Natural killer cell (primary cell): Measurements from ENCODE around the gene LYPD6. TPM values are rescaled to one million over a fixed set of nuclear protein-coding genes. Genes with fewer than 3 reads are reported as not detected.

Source experiments
- ATAC-seq, 3 donors: fragments of 150-1000 bp in 2 of 3; fragments of 200-7000 bp in 1 of 3; cut with Tn5 transposase; 1 replicate in 1 of 3; 2 replicates in 2 of 3; pipeline ENCODE4 v1.10.0; 2021; ENCODE audit warnings: mild to moderate bottlenecking in 2 of 3, moderate library complexity in 2 of 3
- DNase-seq, 2 donors: peaks; one replicate each; pipeline versions ENCODE4 v3.0.0 to v3.0.0-alpha.2; 2013 to 2021; ENCODE audit warnings: mixed read lengths in 1 of 2
- H3K27ac ChIP-seq: one replicate; pipeline ENCODE4 v1.5.1; 2013; ENCODE audit warnings: mild to moderate bottlenecking, low read length
- H3K27me3 ChIP-seq: one replicate; pipeline ENCODE4 v1.6.1; 2013; ENCODE audit warnings: low read length; ENCODE audit not compliant: control insufficient read depth, insufficient read depth
- H3K36me3 ChIP-seq: one replicate; pipeline ENCODE4 v1.6.1; 2013; ENCODE audit warnings: low read length; ENCODE audit not compliant: control insufficient read depth, insufficient read depth
- H3K4me1 ChIP-seq: one replicate; pipeline ENCODE4 v1.6.1; 2013; ENCODE audit warnings: low read length; ENCODE audit not compliant: control insufficient read depth, insufficient read depth
- H3K4me3 ChIP-seq: one replicate; pipeline ENCODE4 v1.5.1; 2013; ENCODE audit warnings: low read length
- H3K9me3 ChIP-seq: one replicate; pipeline ENCODE4 v1.6.1; 2013; ENCODE audit warnings: low read length; ENCODE audit not compliant: control insufficient read depth, insufficient read depth
- H3K27ac Mint-ChIP-seq, 2 donors: one replicate each; pipeline ENCODE4 v1.8.0; 2022; ENCODE audit warnings: mild to moderate bottlenecking in 2 of 2, mixed read lengths in 2 of 2, moderate library complexity in 1 of 2
- H3K27me3 Mint-ChIP-seq, 2 donors: one replicate each; pipeline ENCODE4 v1.8.0; 2022; ENCODE audit warnings: low read depth in 2 of 2, mixed read lengths in 2 of 2
- H3K36me3 Mint-ChIP-seq: one replicate; pipeline ENCODE4 v1.8.0; 2022; ENCODE audit warnings: mixed read lengths
- H3K4me1 Mint-ChIP-seq, 2 donors: one replicate each; pipeline ENCODE4 v1.8.0; 2022; ENCODE audit warnings: mixed read lengths in 2 of 2
- H3K4me3 Mint-ChIP-seq: one replicate; pipeline ENCODE4 v1.8.0; 2022; ENCODE audit warnings: mild to moderate bottlenecking, moderate library complexity, mixed read lengths
- H3K9me3 Mint-ChIP-seq, 2 donors: one replicate each; pipeline ENCODE4 v1.8.0; 2022; ENCODE audit warnings: mixed read lengths in 2 of 2
- WGBS: methylation state at CpG from one replicate; pipeline ENCODE4 v1.1.7; 2013; ENCODE audit warnings: missing lambda C conversion rate; ENCODE audit not compliant: insufficient coverage; 5-methylcytosine and 5-hydroxymethylcytosine counted together
- intact Hi-C: fragments of 100-400 bp; cut with micrococcal nuclease; formaldehyde crosslinking; loops from one replicate; pipeline ENCODE4 v1.14.2; 2022
- total RNA-seq, 4 donors: library from RNA; stranded (reverse); fragments of 120-200 nt in 1 of 4; gene quantifications; one replicate each; pipeline versions ENCODE4 v1.2.3 to v1.2.4, GENCODE V29; 2013 to 2022
- TF ChIP-seq, protein P1 (sequence below): fragments of 200-600 bp; IDR thresholded peaks from one replicate; pipeline ENCODE4 v1.8.0; 2022; ENCODE audit warnings: antibody characterized with exemption

LYPD6 gene
- total RNA-seq, 3 donors from 2014 or later (not counting 1 experiment from before 2014, with no cell fraction given), result not detected

- WGBS, result 71% methylated on average over 1 of the region's 2 CpGs
- H3K36me3 Mint-ChIP-seq, result peaks cover 8% of the 10 kb centered on the region
- intact Hi-C loops, result no loop called here
- H3K4me1 Mint-ChIP-seq, result peaks cover 0 to 6% of the 10 kb centered on the region in 2 donors
- H3K27me3 Mint-ChIP-seq, result peaks cover 36 to 46% of the 10 kb centered on the region in 2 donors
- TF ChIP-seq, protein P1, sequence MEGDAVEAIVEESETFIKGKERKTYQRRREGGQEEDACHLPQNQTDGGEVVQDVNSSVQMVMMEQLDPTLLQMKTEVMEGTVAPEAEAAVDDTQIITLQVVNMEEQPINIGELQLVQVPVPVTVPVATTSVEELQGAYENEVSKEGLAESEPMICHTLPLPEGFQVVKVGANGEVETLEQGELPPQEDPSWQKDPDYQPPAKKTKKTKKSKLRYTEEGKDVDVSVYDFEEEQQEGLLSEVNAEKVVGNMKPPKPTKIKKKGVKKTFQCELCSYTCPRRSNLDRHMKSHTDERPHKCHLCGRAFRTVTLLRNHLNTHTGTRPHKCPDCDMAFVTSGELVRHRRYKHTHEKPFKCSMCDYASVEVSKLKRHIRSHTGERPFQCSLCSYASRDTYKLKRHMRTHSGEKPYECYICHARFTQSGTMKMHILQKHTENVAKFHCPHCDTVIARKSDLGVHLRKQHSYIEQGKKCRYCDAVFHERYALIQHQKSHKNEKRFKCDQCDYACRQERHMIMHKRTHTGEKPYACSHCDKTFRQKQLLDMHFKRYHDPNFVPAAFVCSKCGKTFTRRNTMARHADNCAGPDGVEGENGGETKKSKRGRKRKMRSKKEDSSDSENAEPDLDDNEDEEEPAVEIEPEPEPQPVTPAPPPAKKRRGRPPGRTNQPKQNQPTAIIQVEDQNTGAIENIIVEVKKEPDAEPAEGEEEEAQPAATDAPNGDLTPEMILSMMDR, result no peak
- ATAC-seq, result no peak
- peaks cover 4% of the 10 kb centered on the region in 2 donors for H3K9me3 Mint-ChIP-seq
- Histone ChIP-seq H3K4me3 (no peak overlapping the region), H3K4me1 (peaks cover 10% of the 10 kb centered on the region), H3K36me3 (no peaks in the 10 kb centered on the region), H3K27me3 (peaks cover 24% of the 10 kb centered on the region), H3K27ac (no peak overlapping the region), H3K9me3 (no peaks in the 10 kb centered on the region)
- DNase-seq, result no peak
- H3K4me3 Mint-ChIP-seq, result no peak overlapping the region
- H3K27ac Mint-ChIP-seq, result no peak overlapping the region
These were observed 2.0 kb downstream of the LYPD6 start for GRCh38 chr2:149332364-149332763.

DNA sequence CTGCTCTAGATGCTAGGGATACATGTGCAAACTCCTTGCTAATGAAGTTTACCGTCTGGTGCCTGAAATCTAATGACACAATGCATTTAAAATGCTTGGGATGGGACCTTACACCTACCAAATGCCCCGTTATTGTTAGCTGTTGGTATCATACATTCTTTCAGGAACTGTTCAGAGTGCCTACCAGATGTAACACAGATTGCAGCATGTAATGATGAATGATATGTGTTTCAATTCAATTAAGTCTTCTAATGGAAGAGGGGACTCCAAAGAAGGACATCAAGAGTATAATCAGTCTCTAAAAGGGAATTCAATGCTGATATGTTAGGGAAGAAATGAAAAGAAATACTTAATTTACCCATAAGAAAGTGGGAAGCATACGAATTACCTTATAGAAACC, 3.2 kb downstream of the LYPD6 start:
- peaks cover 25 to 39% of the 10 kb centered on the region in 2 donors for H3K27me3 Mint-ChIP-seq
- 80% methylated on average over 2 of the region's 3 CpGs for WGBS
- no peak overlapping the region for H3K4me3 ChIP-seq

GRCh38 chr2:149334156-149334555, 3.8 kb downstream of the LYPD6 start:
- Histone ChIP-seq H3K36me3 (no peaks in the 10 kb centered on the region), H3K27me3 (peaks cover 17% of the 10 kb centered on the region), H3K9me3 (no peaks in the 10 kb centered on the region), H3K27ac (no peak overlapping the region), H3K4me3 (no peak overlapping the region), H3K4me1 (peaks cover 10% of the 10 kb centered on the region)
- WGBS, result no CpG with 5 or more reads among the region's 2 CpGs
- Mint-ChIP-seq H3K4me1 (peaks cover 0 to 4% of the 10 kb centered on the region in 2 donors), H3K27ac (no peak overlapping the region), H3K36me3 (peaks cover 4% of the 10 kb centered on the region), H3K27me3 (peaks cover 23 to 34% of the 10 kb centered on the region in 2 donors), H3K9me3 (peaks cover 5 to 9% of the 10 kb centered on the region in 2 donors), H3K4me3 (no peak overlapping the region)
- DNase-seq (no peak), ATAC-seq (no peak)
- TF ChIP-seq, protein P1, result no peak
- intact Hi-C loops, result no loop called here

More for the DNA sequence above, 3.2 kb downstream of the LYPD6 start:
- Histone ChIP-seq H3K36me3 (no peaks in the 10 kb centered on the region), H3K9me3 (no peaks in the 10 kb centered on the region), H3K27ac (no peak overlapping the region), H3K27me3 (peaks cover 22% of the 10 kb centered on the region), H3K4me1 (peaks cover 10% of the 10 kb centered on the region)
- Mint-ChIP-seq H3K27ac (no peak overlapping the region), H3K4me3 (no peak overlapping the region), H3K36me3 (peaks cover 8% of the 10 kb centered on the region), H3K4me1 (peaks cover 0 to 6% of the 10 kb centered on the region in 2 donors), H3K9me3 (peaks cover 5 to 9% of the 10 kb centered on the region in 2 donors)
- no peak for ATAC-seq
- intact Hi-C loops, result no loop called here
- TF ChIP-seq, protein P1, result no peak
- DNase-seq, result no peak

DNA sequence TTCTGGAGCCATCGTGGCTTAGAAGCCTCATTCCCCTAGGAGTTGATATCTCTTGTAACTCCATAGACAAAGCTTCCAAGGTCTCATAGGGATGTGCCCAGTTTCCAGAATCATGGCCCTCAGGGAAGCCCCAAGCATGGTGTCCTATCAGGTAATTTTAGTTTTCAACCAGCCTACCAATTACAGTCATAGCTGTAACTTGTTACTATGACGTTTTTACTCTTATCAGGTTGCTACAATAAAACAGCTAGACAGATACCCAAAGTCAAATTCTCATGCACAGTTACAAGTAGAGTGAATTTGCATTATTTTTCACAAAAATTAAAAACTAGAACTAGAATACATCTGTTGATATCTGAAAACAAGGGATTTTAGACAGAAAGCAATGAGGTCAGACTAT, 8.9 kb downstream of the LYPD6 start:
- H3K27ac ChIP-seq, result no peak overlapping the region
- no peak overlapping the region for H3K4me3 Mint-ChIP-seq
- WGBS, result 86% methylated on average over 2 of the region's 2 CpGs
- H3K27me3 Mint-ChIP-seq, result peaks cover 0 to 2% of the 10 kb centered on the region in 2 donors
- TF ChIP-seq, protein P1, result no peak
- H3K4me3 ChIP-seq, result no peak overlapping the region
- H3K36me3 ChIP-seq, result no peaks in the 10 kb centered on the region
- H3K4me1 Mint-ChIP-seq, result no peaks in the 10 kb centered on the region
- H3K27me3 ChIP-seq, result no peaks in the 10 kb centered on the region
- H3K9me3 Mint-ChIP-seq, result peaks cover 5 to 6% of the 10 kb centered on the region in 2 donors
- no peaks in the 10 kb centered on the region for H3K9me3 ChIP-seq
- intact Hi-C loops, result no loop called here
- H3K36me3 Mint-ChIP-seq, result no peaks in the 10 kb centered on the region
- H3K27ac Mint-ChIP-seq, result no peak overlapping the region
- DNase-seq (no peak), ATAC-seq (no peak)
- H3K4me1 ChIP-seq, result no peaks in the 10 kb centered on the region
